K562 (cell line): ENCODE results near the gene PLPP1. TPM values are rescaled to one million over a fixed set of nuclear protein-coding genes. Genes with fewer than 3 reads are reported as not detected.
A peak's percentile ranks its signal among the peaks of the same experiment; 100 is the strongest.
"Not testable (repeated sequence)": the region's sequence is repeated elsewhere in the genome, so short reads cannot be mapped to it uniquely, and the experiment has no call there.

Experiments
- ATAC-seq: fragments of 200-7000 bp; cut with Tn5 transposase; 3 replicates; pipeline ENCODE4 v1.9.1; 2020; ENCODE audit warnings: moderate library complexity
- BruUV-seq: library from RNA; stranded (reverse); fragments of 400-500 nt; replicated peaks from 2 replicates; lab custom pipeline; 2021; lab: Mats Ljungman, UMichigan
- CTCF ChIA-PET: fragments of 300-600 bp; formaldehyde crosslinking; extraction: SDS; loops from one replicate; lab custom pipeline; 2021; ENCODE audit warnings: low intra/inter-chr PET ratio; lab: Yijun Ruan, JAX
- POLR2A ChIA-PET: fragments of 300-600, 350-650 bp; sonication (Branson Sonifier 250); formaldehyde crosslinking; extraction: SDS; loops from one replicate; lab custom pipeline; 2021; ENCODE audit warnings: antibody characterized with exemption, inconsistent platforms; lab: Yijun Ruan, JAX
- DNase-seq, 4 experiments: peaks; one replicate each; pipeline versions ENCODE4 v3.0.0 to v3.0.0-alpha.2; 2011 to 2018; ENCODE audit warnings: low spot score in 3 of 4, mixed read lengths in 3 of 4; ENCODE audit errors: extremely low read depth in 1 of 4
- FAIRE-seq: peaks from 2 replicates; lab custom pipeline; 2011; peaks lifted over from hg19 to GRCh38; lab: Jason Lieb, UNC
- H2AFZ ChIP-seq: 2 replicates; pipeline ENCODE4 v1.6.0; 2011; ENCODE audit warnings: low read depth, low read length, control low read depth, inconsistent platforms
- H3K27ac ChIP-seq: fragments of 200-600 bp; 3 replicates; pipeline ENCODE4 v1.8.0; 2011; ENCODE audit warnings: low read depth, mild to moderate bottlenecking, control low read depth, inconsistent platforms, low read length, moderate library complexity, mixed read lengths; ENCODE audit errors: extremely low read depth
- H3K27me3 ChIP-seq, 2 experiments: fragments of 300-600 bp in 1 of 2; 2 replicates in 1 of 2; 3 replicates in 1 of 2; pipeline versions ENCODE4 v1.6.0 to v1.8.0; 2011; ENCODE audit warnings: inconsistent platforms in 2 of 2, low read length in 2 of 2, mild to moderate bottlenecking in 1 of 2, mixed read lengths in 1 of 2, moderate library complexity in 1 of 2; ENCODE audit not compliant: control insufficient read depth in 2 of 2, insufficient read depth in 2 of 2
- H3K36me3 ChIP-seq: fragments of 300-600 bp; 3 replicates; pipeline ENCODE4 v1.8.0; 2011; ENCODE audit warnings: mild to moderate bottlenecking, low read length, inconsistent platforms; ENCODE audit not compliant: control insufficient read depth, insufficient read depth
- H3K4me1 ChIP-seq, 2 experiments: fragments of 200-600 bp in 1 of 2; replicated peaks in 1 of 2; 2 replicates in 1 of 2; 3 replicates in 1 of 2; pipeline versions ENCODE4 v1.5.1 to v1.8.0; 2011; ENCODE audit warnings: inconsistent platforms in 2 of 2, low read length in 2 of 2, mild to moderate bottlenecking in 1 of 2, mixed read lengths in 1 of 2, moderate library complexity in 1 of 2; ENCODE audit not compliant: control insufficient read depth in 2 of 2, insufficient read depth in 2 of 2
- H3K4me2 ChIP-seq: 2 replicates; pipeline ENCODE4 v1.6.1; 2011; ENCODE audit warnings: low read length, control low read depth, inconsistent platforms, mixed read lengths; ENCODE audit not compliant: insufficient read depth
- H3K4me3 ChIP-seq: fragments of 200-600 bp; sonication (generic), shearing (Covaris generic); 2 replicates; pipeline ENCODE4 v1.5.1; 2016; ENCODE audit warnings: control low read depth, inconsistent platforms
- H3K79me2 ChIP-seq: fragments of 200-600 bp; 3 replicates; pipeline ENCODE4 v1.8.0; 2011; ENCODE audit warnings: low read length, inconsistent platforms; ENCODE audit not compliant: control insufficient read depth, insufficient read depth
- H3K9ac ChIP-seq, 2 experiments: 2 replicates each; pipeline versions ENCODE4 v1.6.0 to v1.6.1; 2011; ENCODE audit warnings: low read depth in 2 of 2, low read length in 2 of 2, control low read depth in 1 of 2, inconsistent platforms in 1 of 2, mild to moderate bottlenecking in 1 of 2, mixed read lengths in 1 of 2; ENCODE audit not compliant: insufficient read depth in 1 of 2
- H3K9me1 ChIP-seq: one replicate; pipeline ENCODE4 v1.6.0; 2011; ENCODE audit warnings: inconsistent platforms, mild to moderate bottlenecking, low read length, moderate library complexity; ENCODE audit not compliant: control insufficient read depth, insufficient read depth
- H3K9me3 ChIP-seq: replicated peaks from 2 replicates; pipeline ENCODE4 v1.5.1; 2011; ENCODE audit warnings: low read depth, low read length, inconsistent platforms; ENCODE audit not compliant: control insufficient read depth, insufficient read depth
- H4K20me1 ChIP-seq: replicated peaks from 2 replicates; pipeline ENCODE4 v1.6.1; 2011; ENCODE audit warnings: low read length, inconsistent platforms, mixed read lengths; ENCODE audit not compliant: control insufficient read depth, insufficient read depth
- CREB3 ChIP-seq: fragments of 450-650 bp; conservative IDR thresholded peaks from 2 replicates; pipeline ENCODE4 v1.6.1; 2016; ENCODE audit warnings: missing genetic modification characterization, low read depth, mild to moderate bottlenecking, missing compliant biosample characterization, moderate library complexity
- FOXJ2 ChIP-seq: fragments of 200-800 bp; sonication (Bioruptor generic); IDR thresholded peaks from 2 replicates; pipeline ENCODE4 v1.6.1; 2016; ENCODE audit warnings: missing genetic modification characterization, missing compliant biosample characterization
- KAT7 ChIP-seq: sonication (generic); formaldehyde crosslinking; IDR thresholded peaks from 2 replicates; pipeline ENCODE4 v1.8.0; 2022; ENCODE audit warnings: missing genetic modification reagents, mild to moderate bottlenecking, borderline replicate concordance
- MYBL2 ChIP-seq, 2 experiments: fragments of 450-650 bp in 1 of 2; sonication (generic) in 1 of 2; formaldehyde crosslinking in 1 of 2; IDR thresholded peaks; 2 replicates each; pipeline versions ENCODE4 v1.6.1 to v1.8.1; 2017 to 2022; ENCODE audit warnings: borderline replicate concordance in 1 of 2, inconsistent platforms in 1 of 2, low read depth in 1 of 2, mild to moderate bottlenecking in 1 of 2, missing genetic modification reagents in 1 of 2, moderate library complexity in 1 of 2
- NCOR1 ChIP-seq: fragments of 450-650 bp; IDR thresholded peaks from 2 replicates; pipeline ENCODE4 v1.6.1; 2016; ENCODE audit warnings: mild to moderate bottlenecking, moderate library complexity
- OTX1 ChIP-seq: fragments of 450-650 bp; formaldehyde crosslinking; IDR thresholded peaks from 2 replicates; pipeline ENCODE4 v1.4.0; 2022; ENCODE audit warnings: mild to moderate bottlenecking
- RNF219 ChIP-seq: fragments of 250-450 bp; sonication (Bioruptor Pico); IDR thresholded peaks from 2 replicates; pipeline ENCODE4 v1.5.0; 2022; ENCODE audit warnings: mild to moderate bottlenecking
- ZBTB26 ChIP-seq: fragments of 450-650 bp; formaldehyde crosslinking; IDR thresholded peaks from 2 replicates; pipeline ENCODE4 v1.4.0; 2022; ENCODE audit warnings: missing genetic modification characterization
- ZC3H11A ChIP-seq: IDR thresholded peaks from 2 replicates; pipeline ENCODE4 v1.6.1; 2012; ENCODE audit warnings: low read depth, low read length, improper control_type of control experiment
- WGBS: fragments of 100-300 bp; shearing (Covaris generic); methylation state at CpG from one replicate; pipeline ENCODE4 v1.1.6; 2016; ENCODE audit warnings: low coverage, mixed read lengths; ENCODE audit not compliant: insufficient coverage; ENCODE audit errors: missing lambda C conversion rate; 5-methylcytosine and 5-hydroxymethylcytosine counted together
- in situ Hi-C: fragments of 300-500 bp; cut with MboI; formaldehyde crosslinking; loops from 4 replicates; pipeline ENCODE4 v1.15.0; 2018; ENCODE audit warnings: inconsistent platforms, mixed read lengths
- intact Hi-C: fragments of 100-400 bp; cut with micrococcal nuclease; formaldehyde crosslinking; loops from 2 replicates; pipeline ENCODE4 v1.14.2; 2022
- polyA plus RNA-seq, 8 experiments: library from polyadenylated mRNA; depleted of rRNA in 4 of 8; stranded (reverse) in 5 of 8; unstranded in 3 of 8; fragments of >200 nt; fragmentation: Nextera tagmentation in 2 of 8; fragmentation: Illumina TruSeq in 1 of 8; extraction: Ambion mirVana in 2 of 8; extraction: Trizol in 1 of 8; gene quantifications; 2 replicates each; pipeline versions ENCODE4 v1.2.1 to v1.2.3, GENCODE V29; 2011 to 2014; ENCODE audit warnings: inconsistent platforms in 1 of 8, missing spikeins in 1 of 8
- total RNA-seq, 7 experiments: library from RNA; depleted of rRNA in 6 of 7; stranded (reverse); fragments of >200 nt in 6 of 7; fragmentation: Illumina TruSeq in 2 of 7; extraction: Trizol in 2 of 7; gene quantifications; 2 replicates each; pipeline versions ENCODE4 v1.2.1 to v1.2.3, GENCODE V29; 2011 to 2021; ENCODE audit warnings: low replicate concordance in 1 of 7

PLPP1 gene
- total and polyA plus RNA-seq, 9 of the 15 experiments (the other 6 are each of a cell fraction or from before 2014, with no cell fraction given) = 0.04 to 0.24 (median 0.04) TPM; not detected in 6

DNA sequence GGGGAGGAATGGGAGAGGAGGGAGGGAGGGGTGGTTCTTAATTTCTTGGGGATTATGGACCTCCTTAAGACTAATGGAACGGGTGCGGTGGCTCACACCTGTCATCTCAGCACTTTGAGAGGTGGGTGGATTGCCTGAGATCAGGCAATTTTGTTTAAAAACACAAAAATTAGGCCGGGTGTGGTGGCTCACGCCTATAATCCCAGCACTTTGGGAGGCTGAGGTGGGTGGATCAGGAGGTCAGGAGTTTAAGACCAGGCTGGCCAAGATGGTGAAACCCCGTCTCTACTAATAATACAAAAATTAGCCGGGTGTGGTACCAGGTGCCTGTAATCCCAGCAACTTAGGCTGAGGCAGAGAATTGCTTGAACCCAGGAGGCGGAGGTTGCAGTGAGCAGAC, 30.8 kb downstream of the PLPP1 start:
- CTCF ChIA-PET = not testable (repeated sequence)

GRCh38 chr5:55502759-55503158, 32.0 kb downstream of the PLPP1 start:
- peak; percentile 6 for FAIRE-seq
- Histone ChIP-seq H2AFZ (no peak overlapping the region), H3K4me2 (no peak overlapping the region), H3K36me3 (no peaks in the 10 kb centered on the region)
- no peak for ATAC-seq
- intact Hi-C loops = no loop called here
- 7% methylated on average over 3 of the region's 3 CpGs for WGBS
- TF ChIP-seq MYBL2 (IDR thresholded peaks at IDR 0.05; ENCODE audit: low read depth) (no peak), MYBL2 (CRISPR knock-in tag; IDR thresholded peaks at IDR 0.05; ENCODE audit: borderline replicate concordance) (no peak), RNF219 (CRISPR knock-in tag) (no peak), CREB3 (no peak), NCOR1 (no peak), ZC3H11A (no peak), ZBTB26 (CRISPR knock-in tag) (no peak), OTX1 (CRISPR knock-in tag) (no peak), KAT7 (CRISPR knock-in tag) (no peak), FOXJ2 (tag) (no peak)
- TF ChIP-seq, all 486 proteins: peak for 0
- POLR2A ChIA-PET = no interaction called here
- H3K9ac ChIP-seq = no peak overlapping the region
- H4K20me1 ChIP-seq = no peaks in the 10 kb centered on the region
- CTCF ChIA-PET = no interaction called here
- no peaks in the 10 kb centered on the region for H3K9me3 ChIP-seq
- in situ Hi-C loops = no loop called here
- no peaks in the 10 kb centered on the region for H3K79me2 ChIP-seq
- no peak overlapping the region for H3K4me3 ChIP-seq
- H3K27ac ChIP-seq = no peak overlapping the region
- DNase-seq = no peak
- H3K27me3 ChIP-seq = peaks cover 0 to 1% of the 10 kb centered on the region in 2 experiments; a peak in 2 of 5 replicates
- no peaks in the 10 kb centered on the region for H3K9me1 ChIP-seq
- BruUV-seq = no TSS peak
- no peaks in the 10 kb centered on the region for H3K4me1 ChIP-seq

More for the DNA sequence above, 30.8 kb downstream of the PLPP1 start:
- H3K9me3 ChIP-seq, H4K20me1 ChIP-seq, H3K27me3 ChIP-seq, intact Hi-C loops, BruUV-seq, in situ Hi-C loops, H3K4me1 ChIP-seq, ATAC-seq, H3K9me1 ChIP-seq, DNase-seq, H3K4me2 ChIP-seq, POLR2A ChIA-PET, H3K4me3 ChIP-seq, H3K9ac ChIP-seq, FAIRE-seq, H2AFZ ChIP-seq, H3K79me2 ChIP-seq, H3K36me3 ChIP-seq, H3K27ac ChIP-seq: not testable (repeated sequence)
- 5% methylated on average over 5 of the region's 7 CpGs for WGBS
